ENCODE measurements around the gene MTG2. TPM values are rescaled to one million over a fixed set of nuclear protein-coding genes. Genes with fewer than 3 reads are reported as not detected.

The MTG2 gene
- total RNA-seq, 1 experiment from 2014 or later = 27.9 TPM

DNA sequence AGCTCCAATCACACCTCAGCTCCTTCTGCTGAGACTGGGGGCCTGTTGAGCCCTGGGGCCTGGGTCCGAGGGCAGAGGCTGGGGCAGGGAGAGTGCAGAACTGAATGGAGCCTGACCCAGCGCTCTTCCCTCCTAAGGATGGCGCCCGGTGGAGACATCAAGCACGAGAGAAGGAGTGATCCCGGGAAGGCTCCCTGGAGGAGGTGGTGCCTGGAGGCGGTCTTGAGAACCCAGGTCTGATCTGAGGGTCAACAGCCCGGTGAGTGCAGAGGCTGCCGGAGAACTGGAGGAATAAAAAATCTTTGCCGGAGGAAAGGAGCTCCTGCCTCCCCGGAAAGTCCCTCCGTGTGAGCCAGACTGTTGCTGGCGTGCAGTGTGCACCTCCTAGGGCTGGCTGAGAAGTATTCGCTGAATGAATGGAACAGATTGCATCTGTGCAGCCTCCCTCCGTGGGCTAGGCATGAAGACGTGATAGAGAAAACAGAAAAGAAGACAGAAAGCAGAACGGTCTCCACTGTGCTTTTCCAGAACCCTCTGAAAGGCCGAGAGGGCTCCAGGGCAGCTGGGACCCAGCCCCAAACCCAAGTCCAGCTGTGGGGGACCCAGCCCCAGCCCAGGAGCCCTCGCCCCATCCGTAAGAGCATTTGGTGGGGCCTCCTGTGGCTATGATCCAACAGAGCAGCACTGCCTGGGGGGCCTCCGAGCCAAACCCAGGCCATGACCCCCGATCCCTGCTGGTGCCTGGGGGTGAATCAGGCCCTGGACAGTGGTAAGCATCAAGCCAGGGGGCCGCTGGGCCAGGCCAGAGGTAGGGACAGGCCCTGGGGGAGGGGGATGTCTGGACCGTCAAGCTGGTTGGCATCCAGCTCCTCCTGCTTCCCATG lies 44.1 kb downstream of the MTG2 start (continued):
- TF ChIP-seq, protein P1, sequence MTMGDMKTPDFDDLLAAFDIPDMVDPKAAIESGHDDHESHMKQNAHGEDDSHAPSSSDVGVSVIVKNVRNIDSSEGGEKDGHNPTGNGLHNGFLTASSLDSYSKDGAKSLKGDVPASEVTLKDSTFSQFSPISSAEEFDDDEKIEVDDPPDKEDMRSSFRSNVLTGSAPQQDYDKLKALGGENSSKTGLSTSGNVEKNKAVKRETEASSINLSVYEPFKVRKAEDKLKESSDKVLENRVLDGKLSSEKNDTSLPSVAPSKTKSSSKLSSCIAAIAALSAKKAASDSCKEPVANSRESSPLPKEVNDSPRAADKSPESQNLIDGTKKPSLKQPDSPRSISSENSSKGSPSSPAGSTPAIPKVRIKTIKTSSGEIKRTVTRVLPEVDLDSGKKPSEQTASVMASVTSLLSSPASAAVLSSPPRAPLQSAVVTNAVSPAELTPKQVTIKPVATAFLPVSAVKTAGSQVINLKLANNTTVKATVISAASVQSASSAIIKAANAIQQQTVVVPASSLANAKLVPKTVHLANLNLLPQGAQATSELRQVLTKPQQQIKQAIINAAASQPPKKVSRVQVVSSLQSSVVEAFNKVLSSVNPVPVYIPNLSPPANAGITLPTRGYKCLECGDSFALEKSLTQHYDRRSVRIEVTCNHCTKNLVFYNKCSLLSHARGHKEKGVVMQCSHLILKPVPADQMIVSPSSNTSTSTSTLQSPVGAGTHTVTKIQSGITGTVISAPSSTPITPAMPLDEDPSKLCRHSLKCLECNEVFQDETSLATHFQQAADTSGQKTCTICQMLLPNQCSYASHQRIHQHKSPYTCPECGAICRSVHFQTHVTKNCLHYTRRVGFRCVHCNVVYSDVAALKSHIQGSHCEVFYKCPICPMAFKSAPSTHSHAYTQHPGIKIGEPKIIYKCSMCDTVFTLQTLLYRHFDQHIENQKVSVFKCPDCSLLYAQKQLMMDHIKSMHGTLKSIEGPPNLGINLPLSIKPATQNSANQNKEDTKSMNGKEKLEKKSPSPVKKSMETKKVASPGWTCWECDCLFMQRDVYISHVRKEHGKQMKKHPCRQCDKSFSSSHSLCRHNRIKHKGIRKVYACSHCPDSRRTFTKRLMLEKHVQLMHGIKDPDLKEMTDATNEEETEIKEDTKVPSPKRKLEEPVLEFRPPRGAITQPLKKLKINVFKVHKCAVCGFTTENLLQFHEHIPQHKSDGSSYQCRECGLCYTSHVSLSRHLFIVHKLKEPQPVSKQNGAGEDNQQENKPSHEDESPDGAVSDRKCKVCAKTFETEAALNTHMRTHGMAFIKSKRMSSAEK (CRISPR knock-in tag; IDR thresholded peaks at IDR 0.05; ENCODE audit: borderline replicate concordance) = no peak
- TF ChIP-seq, protein P2, sequence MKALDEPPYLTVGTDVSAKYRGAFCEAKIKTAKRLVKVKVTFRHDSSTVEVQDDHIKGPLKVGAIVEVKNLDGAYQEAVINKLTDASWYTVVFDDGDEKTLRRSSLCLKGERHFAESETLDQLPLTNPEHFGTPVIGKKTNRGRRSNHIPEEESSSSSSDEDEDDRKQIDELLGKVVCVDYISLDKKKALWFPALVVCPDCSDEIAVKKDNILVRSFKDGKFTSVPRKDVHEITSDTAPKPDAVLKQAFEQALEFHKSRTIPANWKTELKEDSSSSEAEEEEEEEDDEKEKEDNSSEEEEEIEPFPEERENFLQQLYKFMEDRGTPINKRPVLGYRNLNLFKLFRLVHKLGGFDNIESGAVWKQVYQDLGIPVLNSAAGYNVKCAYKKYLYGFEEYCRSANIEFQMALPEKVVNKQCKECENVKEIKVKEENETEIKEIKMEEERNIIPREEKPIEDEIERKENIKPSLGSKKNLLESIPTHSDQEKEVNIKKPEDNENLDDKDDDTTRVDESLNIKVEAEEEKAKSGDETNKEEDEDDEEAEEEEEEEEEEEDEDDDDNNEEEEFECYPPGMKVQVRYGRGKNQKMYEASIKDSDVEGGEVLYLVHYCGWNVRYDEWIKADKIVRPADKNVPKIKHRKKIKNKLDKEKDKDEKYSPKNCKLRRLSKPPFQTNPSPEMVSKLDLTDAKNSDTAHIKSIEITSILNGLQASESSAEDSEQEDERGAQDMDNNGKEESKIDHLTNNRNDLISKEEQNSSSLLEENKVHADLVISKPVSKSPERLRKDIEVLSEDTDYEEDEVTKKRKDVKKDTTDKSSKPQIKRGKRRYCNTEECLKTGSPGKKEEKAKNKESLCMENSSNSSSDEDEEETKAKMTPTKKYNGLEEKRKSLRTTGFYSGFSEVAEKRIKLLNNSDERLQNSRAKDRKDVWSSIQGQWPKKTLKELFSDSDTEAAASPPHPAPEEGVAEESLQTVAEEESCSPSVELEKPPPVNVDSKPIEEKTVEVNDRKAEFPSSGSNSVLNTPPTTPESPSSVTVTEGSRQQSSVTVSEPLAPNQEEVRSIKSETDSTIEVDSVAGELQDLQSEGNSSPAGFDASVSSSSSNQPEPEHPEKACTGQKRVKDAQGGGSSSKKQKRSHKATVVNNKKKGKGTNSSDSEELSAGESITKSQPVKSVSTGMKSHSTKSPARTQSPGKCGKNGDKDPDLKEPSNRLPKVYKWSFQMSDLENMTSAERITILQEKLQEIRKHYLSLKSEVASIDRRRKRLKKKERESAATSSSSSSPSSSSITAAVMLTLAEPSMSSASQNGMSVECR (CRISPR knock-in tag; IDR thresholded peaks at IDR 0.05; ENCODE audit: borderline replicate concordance) = no peak
- no peak for TF ChIP-seq ETV6 (CRISPR knock-in tag; IDR thresholded peaks at IDR 0.05)
- TF ChIP-seq, protein P3, sequence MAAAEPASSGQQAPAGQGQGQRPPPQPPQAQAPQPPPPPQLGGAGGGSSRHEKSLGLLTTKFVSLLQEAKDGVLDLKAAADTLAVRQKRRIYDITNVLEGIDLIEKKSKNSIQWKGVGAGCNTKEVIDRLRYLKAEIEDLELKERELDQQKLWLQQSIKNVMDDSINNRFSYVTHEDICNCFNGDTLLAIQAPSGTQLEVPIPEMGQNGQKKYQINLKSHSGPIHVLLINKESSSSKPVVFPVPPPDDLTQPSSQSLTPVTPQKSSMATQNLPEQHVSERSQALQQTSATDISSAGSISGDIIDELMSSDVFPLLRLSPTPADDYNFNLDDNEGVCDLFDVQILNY (CRISPR knock-in tag; IDR thresholded peaks at IDR 0.05) = no peak
- TF ChIP-seq, protein P4, sequence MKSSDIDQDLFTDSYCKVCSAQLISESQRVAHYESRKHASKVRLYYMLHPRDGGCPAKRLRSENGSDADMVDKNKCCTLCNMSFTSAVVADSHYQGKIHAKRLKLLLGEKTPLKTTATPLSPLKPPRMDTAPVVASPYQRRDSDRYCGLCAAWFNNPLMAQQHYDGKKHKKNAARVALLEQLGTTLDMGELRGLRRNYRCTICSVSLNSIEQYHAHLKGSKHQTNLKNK (CRISPR knock-in tag; IDR thresholded peaks at IDR 0.05) = no peak
- TF ChIP-seq ELF4 (CRISPR knock-in tag; IDR thresholded peaks at IDR 0.05; ENCODE audit: low read depth) = no peak
- TF ChIP-seq, protein P5, sequence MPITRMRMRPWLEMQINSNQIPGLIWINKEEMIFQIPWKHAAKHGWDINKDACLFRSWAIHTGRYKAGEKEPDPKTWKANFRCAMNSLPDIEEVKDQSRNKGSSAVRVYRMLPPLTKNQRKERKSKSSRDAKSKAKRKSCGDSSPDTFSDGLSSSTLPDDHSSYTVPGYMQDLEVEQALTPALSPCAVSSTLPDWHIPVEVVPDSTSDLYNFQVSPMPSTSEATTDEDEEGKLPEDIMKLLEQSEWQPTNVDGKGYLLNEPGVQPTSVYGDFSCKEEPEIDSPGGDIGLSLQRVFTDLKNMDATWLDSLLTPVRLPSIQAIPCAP (CRISPR knock-in tag; IDR thresholded peaks at IDR 0.05) = no peak
- no peak for TF ChIP-seq NR2C2 (CRISPR knock-in tag; IDR thresholded peaks at IDR 0.05)

- Mint-ChIP-seq H3K27me3 (ENCODE audit: low read depth) (peaks cover 5% of the 10 kb centered on the region; the same call in 1 of the 2 replicates), H3K27ac (no peak overlapping the region), H3K36me3 (no peaks in the 10 kb centered on the region), H3K4me3 (no peak overlapping the region), H3K9me3 (no peaks in the 10 kb centered on the region), H3K4me1 (peaks cover 3% of the 10 kb centered on the region)
- TF ChIP-seq CTCF (IDR thresholded peaks at IDR 0.05) (no peak), ZNF416 (CRISPR knock-in tag; IDR thresholded peaks at IDR 0.05) (no peak), JUN (CRISPR knock-in tag; IDR thresholded peaks at IDR 0.05) (no peak), ATF1 (CRISPR knock-in tag; IDR thresholded peaks at IDR 0.05) (no peak), HMGXB4 (CRISPR knock-in tag; IDR thresholded peaks at IDR 0.05) (no peak)
- TF ChIP-seq, protein P6, sequence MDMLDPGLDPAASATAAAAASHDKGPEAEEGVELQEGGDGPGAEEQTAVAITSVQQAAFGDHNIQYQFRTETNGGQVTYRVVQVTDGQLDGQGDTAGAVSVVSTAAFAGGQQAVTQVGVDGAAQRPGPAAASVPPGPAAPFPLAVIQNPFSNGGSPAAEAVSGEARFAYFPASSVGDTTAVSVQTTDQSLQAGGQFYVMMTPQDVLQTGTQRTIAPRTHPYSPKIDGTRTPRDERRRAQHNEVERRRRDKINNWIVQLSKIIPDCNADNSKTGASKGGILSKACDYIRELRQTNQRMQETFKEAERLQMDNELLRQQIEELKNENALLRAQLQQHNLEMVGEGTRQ (CRISPR knock-in tag; IDR thresholded peaks at IDR 0.05) = 0 out of 2 replicates have a peak, but pooled peaks have one; percentile 25
- DNase-seq (ENCODE audit: low spot score) (no peak), ATAC-seq (peak; percentile 9; the same call in 1 of the 2 replicates)
- CTCF ChIA-PET = interaction anchor here (1.0 to 1.1 kb wide), 2 partner anchors 9 to 45 kb away, joined by 3 to 4 read pairs; no protein-coding TSS in a partner anchor
- POLR2A ChIA-PET = no interaction called here
These were observed 44.8 kb downstream of the MTG2 start for GRCh38 chr20:62227591-62227976.

Measured in WTC11 (cell line).